ENCODE measurements around the gene ANO3.

Gene ANO3

GRCh38 chr11:26522912-26523610 lies 191.1 kb downstream of the ANO3 start:
- no peaks in the 10 kb centered on the region for H3K9me3 ChIP-seq (ENCODE audit: insufficient read depth, low read length)

GRCh38 chr11:26527685-26528084 lies 195.8 kb downstream of the ANO3 start:
- H3K9me2 ChIP-seq (replicated peaks; ENCODE audit: insufficient read depth, low read length): no peaks in the 10 kb centered on the region
- TF ChIP-seq CTCF (IDR thresholded peaks at IDR 0.05; ENCODE audit: insufficient read depth, low read length, poor library complexity, severe bottlenecking) (no peak), EZH2phosphoT487 (conservative IDR thresholded peaks at IDR 0.05; ENCODE audit: low read length) (no peak)
- no peaks in the 10 kb centered on the region for H3K27me3 ChIP-seq (ENCODE audit: low read length)
- no peak overlapping the region for H3K27ac ChIP-seq (ENCODE audit: low read depth, low read length)
- no peaks in the 10 kb centered on the region for H3F3A ChIP-seq (ENCODE audit: insufficient read depth)
- H3K4me2 ChIP-seq (ENCODE audit: low read depth, low read length, poor library complexity, severe bottlenecking): no peak overlapping the region
- no peaks in the 10 kb centered on the region for H3K79me2 ChIP-seq (ENCODE audit: insufficient read depth, low read length)
- H3K4me3 ChIP-seq (ENCODE audit: insufficient read depth, low read length, poor library complexity, severe bottlenecking): no peak overlapping the region
- no peaks in the 10 kb centered on the region for H3K9me3 ChIP-seq (ENCODE audit: insufficient read depth, low read length)
- no peaks in the 10 kb centered on the region for H4K20me1 ChIP-seq (ENCODE audit: low read depth, low read length)
- H3K9ac ChIP-seq (ENCODE audit: low read length): no peak overlapping the region
- H2AFZ ChIP-seq (ENCODE audit: low read depth, low read length, severe bottlenecking): no peak overlapping the region
- no peaks in the 10 kb centered on the region for H3K36me3 ChIP-seq (ENCODE audit: low read length)

More at GRCh38 chr11:26522912-26523610, 191.1 kb downstream of the ANO3 start:
- TF ChIP-seq CTCF (IDR thresholded peaks at IDR 0.05; ENCODE audit: insufficient read depth, low read length, poor library complexity, severe bottlenecking) (peak; percentile 23), EZH2phosphoT487 (conservative IDR thresholded peaks at IDR 0.05; ENCODE audit: low read length) (no peak)
- no peaks in the 10 kb centered on the region for H3F3A ChIP-seq (ENCODE audit: insufficient read depth)
- H3K27me3 ChIP-seq (ENCODE audit: low read length): no peaks in the 10 kb centered on the region
- H3K4me2 ChIP-seq (ENCODE audit: low read depth, low read length, poor library complexity, severe bottlenecking): no peak overlapping the region
- H3K79me2 ChIP-seq (ENCODE audit: insufficient read depth, low read length): no peaks in the 10 kb centered on the region
- no peak overlapping the region for H3K4me3 ChIP-seq (ENCODE audit: insufficient read depth, low read length, poor library complexity, severe bottlenecking)
- no peaks in the 10 kb centered on the region for H3K36me3 ChIP-seq (ENCODE audit: low read length)
- H3K9ac ChIP-seq (ENCODE audit: low read length): no peak overlapping the region
- H3K9me2 ChIP-seq (replicated peaks; ENCODE audit: insufficient read depth, low read length): no peaks in the 10 kb centered on the region
- H4K20me1 ChIP-seq (ENCODE audit: low read depth, low read length): no peaks in the 10 kb centered on the region
- H3K27ac ChIP-seq (ENCODE audit: low read depth, low read length): no peak overlapping the region
- H2AFZ ChIP-seq (ENCODE audit: low read depth, low read length, severe bottlenecking): no peak overlapping the region

GRCh38 chr11:26537341-26537740 lies 205.4 kb downstream of the ANO3 start:
- H3K9me3 ChIP-seq (ENCODE audit: insufficient read depth, low read length): no peaks in the 10 kb centered on the region; the same call in 1 of the 2 replicates
- H3K4me2 ChIP-seq (ENCODE audit: low read depth, low read length, poor library complexity, severe bottlenecking): no peak overlapping the region
- H3K27ac ChIP-seq (ENCODE audit: low read depth, low read length): no peak overlapping the region
- H3K9ac ChIP-seq (ENCODE audit: low read length): no peak overlapping the region
- H3K27me3 ChIP-seq (ENCODE audit: low read length): no peaks in the 10 kb centered on the region
- no peaks in the 10 kb centered on the region for H3F3A ChIP-seq (ENCODE audit: insufficient read depth)
- TF ChIP-seq EZH2phosphoT487 (conservative IDR thresholded peaks at IDR 0.05; ENCODE audit: low read length) (no peak), CTCF (IDR thresholded peaks at IDR 0.05; ENCODE audit: insufficient read depth, low read length, poor library complexity, severe bottlenecking) (no peak)
- no peaks in the 10 kb centered on the region for H3K79me2 ChIP-seq (ENCODE audit: insufficient read depth, low read length)
- H3K9me2 ChIP-seq (replicated peaks; ENCODE audit: insufficient read depth, low read length): no peaks in the 10 kb centered on the region
- H2AFZ ChIP-seq (ENCODE audit: low read depth, low read length, severe bottlenecking): no peak overlapping the region
- no peaks in the 10 kb centered on the region for H3K36me3 ChIP-seq (ENCODE audit: low read length)
- no peaks in the 10 kb centered on the region for H4K20me1 ChIP-seq (ENCODE audit: low read depth, low read length)
- no peak overlapping the region for H3K4me3 ChIP-seq (ENCODE audit: insufficient read depth, low read length, poor library complexity, severe bottlenecking)
